C4-2B (cell line): ENCODE results near the gene TMEM80.

Experiments
- H3K27ac ChIP-seq: fragments of 450-650 bp; 2 replicates; pipeline ENCODE4 v1.5.1; 2017
- CTCF ChIP-seq: fragments of 450-650 bp; conservative IDR thresholded peaks from 2 replicates; pipeline ENCODE4 v1.5.1; 2017; ENCODE audit warnings: mild to moderate bottlenecking
- ZFX ChIP-seq: fragments of 450-650 bp; IDR thresholded peaks from 2 replicates; pipeline ENCODE4 v1.6.1; 2017

The TMEM80 gene

GRCh38 chr11:656866-657265 lies 38.8 kb upstream of the TMEM80 start:
- no peak overlapping the region for H3K27ac ChIP-seq
- no peak for TF ChIP-seq ZFX
- TF ChIP-seq CTCF, result no peak

- no peak for TF ChIP-seq ZFX
- H3K27ac ChIP-seq, result no peak overlapping the region
Measured at GRCh38 chr11:657691-658126, 37.9 kb upstream of the TMEM80 start.

- H3K27ac ChIP-seq, result no peak overlapping the region
- no peak for TF ChIP-seq ZFX
- TF ChIP-seq CTCF, result no peak
Measured at GRCh38 chr11:659532-660085, 36.0 kb upstream of the TMEM80 start.

DNA sequence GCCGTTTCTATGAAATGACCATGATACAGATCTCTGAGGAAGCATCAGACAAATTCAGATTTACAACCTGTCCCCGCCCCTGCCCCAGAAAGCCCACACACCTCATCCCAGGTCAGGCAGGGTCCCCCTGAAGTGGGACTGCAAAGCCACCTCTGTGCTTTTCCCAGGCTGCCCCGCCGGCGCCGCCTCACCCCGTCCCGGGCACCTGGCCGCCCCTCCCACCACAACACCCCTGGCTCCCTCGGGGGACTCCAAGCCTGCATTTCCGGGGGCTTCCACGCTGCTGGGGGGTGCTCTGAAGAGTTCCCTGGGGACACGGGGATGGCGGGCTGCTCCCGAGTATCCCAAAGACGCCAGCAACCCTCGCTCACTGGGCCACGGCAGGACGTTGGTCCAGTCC lies 35.3 kb upstream of the TMEM80 start:
- H3K27ac ChIP-seq, result no peak overlapping the region
- no peak for TF ChIP-seq ZFX
- TF ChIP-seq CTCF, result no peak

- no peak overlapping the region for H3K27ac ChIP-seq
- TF ChIP-seq ZFX, result no peak
- no peak for TF ChIP-seq CTCF
Measured at GRCh38 chr11:660681-661444, 34.8 kb upstream of the TMEM80 start.

DNA sequence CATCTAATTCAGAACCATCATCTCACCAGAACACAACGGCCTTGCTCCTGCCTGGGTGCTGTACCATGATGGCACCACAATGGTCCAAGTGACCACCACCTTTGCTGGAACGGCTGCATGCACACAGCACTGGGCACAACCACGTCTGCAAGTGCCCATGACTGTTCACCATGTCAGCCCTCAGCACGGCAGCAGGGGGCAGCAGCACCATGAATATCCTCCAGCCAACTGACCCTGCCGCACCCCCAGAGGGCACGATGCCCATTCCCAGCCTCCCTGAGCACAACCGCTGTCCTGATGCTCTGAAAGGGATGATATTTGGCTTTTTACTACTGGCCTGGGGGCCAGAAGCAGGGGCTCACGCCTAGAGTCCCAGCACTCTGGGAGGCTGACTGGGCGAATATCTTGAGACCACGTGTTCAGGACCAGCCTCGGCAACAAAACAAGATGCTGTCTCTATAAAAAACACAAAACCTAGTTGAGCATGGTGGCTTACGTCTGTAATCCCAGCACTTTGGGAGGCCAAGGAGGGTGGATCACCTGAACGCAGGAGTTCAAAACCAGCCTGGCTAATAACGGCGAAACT lies 32.8 kb upstream of the TMEM80 start:
- no peak overlapping the region for H3K27ac ChIP-seq
- no peak for TF ChIP-seq ZFX
- TF ChIP-seq CTCF, result peak; percentile 85

DNA sequence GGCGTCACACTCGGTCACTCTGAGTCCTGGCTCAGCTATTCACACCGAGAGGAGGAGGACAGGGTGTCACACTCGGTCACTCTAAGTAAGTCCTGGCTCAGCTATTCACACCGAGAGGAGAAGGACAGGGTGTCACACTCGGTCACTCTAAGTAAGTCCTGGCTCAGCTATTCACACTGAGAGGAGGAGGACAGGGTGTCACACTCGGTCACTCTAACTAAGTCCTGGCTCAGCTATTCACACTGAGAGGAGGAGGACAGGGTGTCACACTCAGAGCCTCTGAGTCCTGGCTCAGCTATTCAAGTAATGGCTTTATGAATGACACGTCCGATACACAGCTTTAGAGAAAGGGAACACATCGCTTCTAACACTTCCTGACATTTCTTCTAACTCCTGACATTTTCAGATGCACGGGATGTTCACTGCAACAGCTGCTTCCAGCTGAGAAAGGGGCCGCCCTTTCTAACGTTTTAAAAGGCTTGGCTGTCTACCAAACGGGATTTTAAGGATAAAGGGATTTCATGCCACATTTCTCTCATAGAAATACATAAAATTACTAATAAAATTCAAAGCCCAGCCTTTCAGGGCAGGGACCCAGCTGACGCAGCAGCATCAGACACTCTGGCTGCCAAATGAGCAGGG lies 30.4 kb upstream of the TMEM80 start:
- TF ChIP-seq CTCF (no peak), ZFX (no peak)
- H3K27ac ChIP-seq, result peak overlapping the region; percentile 75
